NCI-H2196 (cell line): ENCODE results near the gene YES1.
"Not testable (repeated sequence)": the region's sequence is repeated elsewhere in the genome, so short reads cannot be mapped to it uniquely, and the experiment has no call there.

Source experiments
- DNase-seq: peaks from one replicate; lab custom pipeline; 2025; ENCODE audit not compliant: unreplicated experiment; lab: John Stamatoyannopoulos, UW

Gene YES1

DNA sequence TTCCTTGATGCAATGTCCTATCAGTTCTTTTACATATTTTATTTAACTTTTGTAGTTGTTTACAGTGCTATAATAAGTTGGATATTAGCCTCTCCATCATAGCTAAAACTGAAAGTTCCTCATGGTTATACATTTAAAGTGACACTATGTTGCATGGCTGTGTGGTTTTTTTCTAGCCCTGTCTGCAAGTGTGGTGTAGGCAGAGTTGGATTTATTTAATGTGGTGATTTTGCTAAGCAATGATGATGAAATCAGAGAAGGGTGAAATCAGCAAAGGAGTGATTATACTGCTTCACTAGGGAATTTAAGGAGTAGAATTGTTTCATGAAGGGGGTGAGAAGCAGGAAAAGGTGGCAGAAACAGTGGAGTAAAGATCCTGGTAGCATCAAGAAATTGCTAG lies 81.3 kb downstream of the YES1 start:
- DNase-seq, result no peak

DNA sequence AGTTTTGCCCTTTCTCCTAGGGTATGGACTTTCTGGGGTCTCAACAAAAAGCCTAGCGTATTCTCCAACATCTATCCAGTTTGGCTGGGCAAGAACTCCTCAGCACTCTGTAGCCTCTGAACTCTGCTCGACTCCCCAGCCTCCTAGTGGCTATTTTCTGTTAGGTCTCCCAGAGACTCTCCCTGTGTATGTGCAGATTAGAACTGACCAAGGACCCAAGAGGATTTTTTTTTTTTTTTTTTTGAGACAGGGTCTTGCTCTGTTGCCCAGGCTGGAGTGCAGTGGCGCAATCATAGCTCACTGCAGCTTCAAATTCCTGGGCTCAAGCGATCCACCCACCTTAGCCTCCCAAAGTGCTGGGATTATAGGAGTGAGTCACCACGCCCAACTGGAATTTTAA lies 81.9 kb downstream of the YES1 start:
- DNase-seq, result not testable (repeated sequence)

DNA sequence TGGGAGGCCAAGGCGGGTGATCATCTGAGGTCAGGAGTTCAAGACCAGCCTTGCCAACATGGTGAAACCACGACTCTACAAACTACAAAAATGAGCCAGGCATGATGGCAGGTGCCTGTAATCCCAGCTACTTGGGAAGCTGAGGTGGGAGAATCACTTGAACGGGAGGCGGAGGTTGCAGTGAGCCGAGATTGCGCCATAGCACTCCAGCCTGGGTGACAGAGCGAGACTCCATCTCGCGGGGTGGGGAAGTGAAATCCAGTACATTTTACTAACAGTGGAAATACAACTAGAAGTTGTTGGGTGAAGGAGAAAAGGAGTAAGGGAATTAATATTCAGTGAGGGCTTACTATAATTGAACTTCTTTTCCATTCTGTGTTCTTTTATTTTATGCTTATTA lies 86.4 kb downstream of the YES1 start:
- no peak for DNase-seq

DNA sequence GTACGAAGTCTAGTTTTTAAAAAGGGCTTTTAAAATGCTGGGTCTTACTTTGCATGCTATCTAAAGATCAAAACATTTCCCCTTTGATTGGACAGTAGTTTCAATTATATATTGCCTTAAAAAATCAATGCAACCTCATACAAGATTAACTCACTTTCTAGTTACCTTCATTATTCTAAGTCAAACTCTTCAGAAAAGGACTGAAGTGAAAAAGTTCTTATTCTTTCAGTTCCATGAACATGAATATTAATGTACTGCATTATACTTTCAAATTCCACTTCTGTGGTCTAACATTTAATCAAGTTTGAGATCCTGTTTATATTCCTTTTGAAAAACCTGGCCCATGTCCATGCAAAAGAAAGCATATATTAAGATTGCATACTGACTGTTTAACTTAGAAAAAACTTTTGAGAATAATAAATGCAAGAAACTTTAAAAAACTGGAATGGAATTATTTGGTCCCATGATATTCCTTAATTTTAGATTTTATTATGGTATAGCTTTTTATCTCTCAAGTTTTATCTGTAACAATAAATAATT lies 88.4 kb downstream of the YES1 start:
- no peak for DNase-seq

DNA sequence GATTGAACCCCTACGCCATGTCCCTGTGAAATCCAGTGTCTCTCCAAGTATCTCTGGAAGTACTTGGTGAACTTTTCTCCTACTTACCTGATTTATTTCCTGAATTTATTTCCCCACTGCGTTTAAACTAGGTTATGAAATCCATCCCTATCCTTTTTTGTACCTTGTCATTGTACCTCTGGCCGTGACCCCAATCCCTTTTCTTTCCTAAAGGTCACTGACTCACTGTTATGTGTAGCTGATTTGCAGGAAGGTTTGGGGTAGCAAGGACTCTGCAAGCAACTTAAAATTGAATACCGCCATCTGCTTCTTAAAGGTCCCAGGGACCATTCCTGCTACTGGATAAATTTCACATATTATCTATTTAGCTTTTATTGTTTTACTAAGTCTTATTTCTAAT lies 95.0 kb downstream of the YES1 start:
- DNase-seq, result no peak

DNA sequence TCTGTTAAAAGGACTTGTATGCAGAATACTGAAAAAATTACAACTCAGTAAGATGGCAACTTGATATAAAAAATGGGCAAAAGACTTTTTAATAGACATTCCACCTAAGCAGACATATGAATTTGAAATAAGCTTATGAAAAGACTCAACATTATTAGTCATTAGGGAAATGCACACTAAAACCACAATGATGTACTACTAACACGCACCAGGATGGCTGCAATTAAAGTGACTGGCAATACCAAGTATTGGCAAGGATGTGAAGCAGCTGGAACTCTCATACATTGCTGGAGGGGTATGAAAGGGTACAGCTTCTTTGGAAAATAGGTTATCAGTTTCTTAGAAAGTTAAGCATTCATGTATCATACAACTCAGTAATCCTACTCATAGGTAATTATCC lies 96.4 kb downstream of the YES1 start:
- DNase-seq, result no peak

DNA sequence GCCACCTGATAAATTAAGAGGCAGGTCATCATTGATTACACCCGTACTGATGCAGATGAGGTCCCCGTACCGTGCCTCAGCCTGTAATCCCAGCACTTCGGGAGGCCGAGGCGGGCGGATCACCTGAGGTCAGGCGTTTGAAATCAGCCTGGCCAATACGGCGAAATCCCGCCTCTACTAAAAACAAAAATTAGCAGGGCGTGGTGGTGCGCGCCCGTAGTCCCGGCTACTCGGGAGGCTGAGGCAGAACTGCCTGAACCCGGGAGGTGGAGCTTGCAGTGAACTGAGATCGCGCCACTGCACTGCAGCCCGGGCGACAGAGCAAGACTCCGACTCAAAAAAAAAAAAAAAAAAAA lies 98.9 kb downstream of the YES1 start:
- no peak for DNase-seq

DNA sequence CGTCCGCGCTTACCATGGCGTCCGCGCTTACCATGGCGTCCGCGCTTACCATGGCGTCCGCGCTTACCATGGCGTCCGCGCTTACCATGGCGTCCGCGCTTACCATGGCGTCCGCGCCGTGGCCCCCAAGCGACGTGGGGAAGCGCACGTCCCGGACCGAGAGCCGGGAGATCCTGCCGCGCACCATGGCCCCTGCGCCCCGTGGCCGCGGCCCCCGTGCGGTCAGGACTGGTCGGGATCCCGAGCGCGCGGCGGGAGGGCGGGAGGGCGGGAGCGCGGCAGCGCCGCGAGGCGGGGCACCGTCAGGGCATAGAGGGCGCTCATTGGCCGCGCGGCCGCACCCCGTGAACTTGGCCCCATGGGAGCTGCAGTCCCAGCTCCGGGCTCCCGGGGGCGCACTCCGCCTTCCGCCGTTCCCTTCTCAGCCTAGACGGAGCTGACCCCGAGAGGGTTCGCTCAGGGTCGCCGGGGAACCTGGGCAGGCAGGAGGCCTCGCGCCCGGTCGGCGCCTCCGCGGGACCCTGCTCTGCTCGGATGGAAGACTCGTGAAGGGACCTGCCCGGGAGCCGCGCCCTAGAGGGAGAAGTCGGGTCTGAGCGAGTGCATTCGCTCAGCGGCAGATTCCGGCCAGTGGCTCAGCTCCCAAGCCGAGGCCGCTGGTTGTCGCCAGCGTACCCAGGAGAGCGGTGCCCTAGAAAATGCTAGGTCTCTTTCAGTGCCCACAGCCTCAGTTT lies 99.5 kb downstream of the YES1 start, which contains the start of gene ENOSF1:
ENOSF1 (minus strand) TSS at position 230 of the 734 bp plus-strand sequence; CDS start at position 187, 43 bp downstream.
- peak; percentile 79 for DNase-seq

DNA sequence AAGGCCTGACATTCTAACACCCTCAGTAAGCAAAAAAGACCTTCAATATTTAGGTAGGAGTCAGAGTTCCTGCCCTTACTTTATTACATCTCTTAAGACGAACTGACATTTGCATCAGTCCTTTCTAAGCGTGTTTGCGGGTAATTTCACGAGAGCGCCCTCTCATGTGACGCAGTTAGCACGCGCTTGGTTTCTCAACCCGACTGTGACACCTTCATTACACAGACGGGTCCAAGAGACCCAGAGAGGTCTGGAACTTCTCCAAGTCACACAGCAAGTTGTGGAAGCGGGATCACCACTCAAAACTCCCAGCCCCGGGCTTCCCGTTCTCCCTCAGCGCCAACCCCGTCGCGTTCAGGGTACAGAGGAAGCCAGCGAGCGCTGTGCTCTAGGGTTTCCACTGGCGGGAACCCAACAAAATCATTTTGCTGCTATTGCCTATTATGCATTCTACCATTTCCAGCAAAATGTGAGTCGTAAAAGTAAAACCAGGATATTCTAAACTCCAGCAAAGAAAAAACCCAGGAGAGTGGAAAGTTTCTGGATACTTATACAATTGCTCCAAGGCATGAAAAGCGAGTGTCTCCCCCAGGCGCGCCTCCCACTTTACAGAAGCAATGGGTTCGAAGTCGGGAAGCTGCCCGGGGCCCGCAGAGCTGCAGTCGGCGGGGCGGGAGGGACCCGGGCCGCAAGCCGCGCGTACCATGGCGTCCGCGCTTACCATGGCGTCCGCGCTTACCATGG lies 100.2 kb downstream of the YES1 start:
- DNase-seq, result peak; percentile 69

DNA sequence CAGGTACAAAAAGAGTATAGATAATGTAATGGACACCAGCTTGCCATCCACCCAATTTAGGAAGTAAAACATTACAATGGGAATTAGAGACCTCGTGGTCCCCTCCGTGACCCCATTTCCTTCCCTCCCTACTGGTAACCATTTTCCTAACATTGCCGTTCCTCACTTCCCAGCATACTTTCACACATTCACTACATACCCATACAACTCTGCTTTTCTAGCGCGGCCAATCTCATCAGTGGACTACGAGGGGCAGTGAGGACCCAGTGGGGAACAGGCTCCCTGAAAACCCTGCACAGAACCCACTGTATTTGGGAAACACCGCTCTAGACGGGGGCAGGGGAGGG lies 100.8 kb downstream of the YES1 start:
- DNase-seq, result no peak

DNA sequence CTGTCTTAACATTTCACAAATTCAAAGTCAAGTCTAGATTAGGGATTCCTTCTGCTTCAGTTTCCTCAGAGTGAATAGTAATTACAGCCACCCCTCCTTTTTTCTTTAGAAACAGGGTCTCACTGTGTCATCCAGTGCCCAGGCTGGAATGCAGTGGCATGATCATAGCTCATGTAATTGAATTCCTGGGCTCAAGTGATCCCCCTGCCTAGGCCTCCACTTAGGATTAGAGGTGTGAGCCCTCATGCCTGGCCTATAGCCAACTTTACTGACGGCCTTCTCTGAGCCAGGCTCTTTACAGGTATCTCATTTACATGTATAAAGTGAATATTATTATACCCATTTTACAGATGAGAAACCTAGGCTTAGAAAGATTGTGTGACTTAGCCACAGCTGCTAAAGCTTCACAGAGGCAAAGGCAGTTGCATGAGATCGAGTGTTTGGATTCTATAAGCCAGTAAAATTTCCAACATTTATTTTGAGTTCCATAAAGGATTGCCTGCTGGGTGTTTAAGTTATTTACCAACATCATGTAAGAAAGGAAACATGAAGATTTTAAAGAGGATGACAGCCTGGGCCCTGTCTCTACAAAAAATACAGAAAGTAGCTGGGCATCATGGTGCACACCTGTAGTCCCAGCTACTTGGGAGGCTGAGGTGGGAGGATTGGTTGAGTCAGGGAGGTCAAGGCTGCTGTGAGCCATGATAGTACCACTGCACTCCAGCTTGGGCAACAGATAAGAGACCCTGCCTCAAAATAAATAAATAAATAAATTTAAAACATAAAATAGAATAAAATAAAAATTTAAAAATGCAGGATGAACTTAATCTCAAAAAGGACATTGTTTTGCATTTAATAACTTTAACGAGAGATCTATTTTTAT lies 101.4 kb downstream of the YES1 start:
- DNase-seq, result no peak

DNA sequence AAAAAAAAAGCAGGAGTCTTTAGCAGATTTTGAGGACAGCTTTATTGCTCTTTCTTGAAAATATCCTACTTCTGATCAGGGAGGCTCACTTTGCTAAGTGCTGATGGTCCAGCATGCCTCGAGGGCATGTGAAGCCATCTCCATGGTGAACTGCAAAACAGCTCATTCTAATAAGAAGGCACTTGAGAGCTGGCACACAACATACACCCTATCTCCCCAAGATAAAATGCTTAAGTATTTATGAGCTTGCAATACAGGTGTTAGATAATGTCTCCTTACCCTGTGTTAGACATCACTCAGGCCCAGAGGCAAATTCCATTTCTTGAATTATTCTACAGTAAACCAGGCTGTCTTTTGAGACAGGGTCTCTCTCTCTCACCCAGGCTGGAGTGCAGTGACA lies 102.3 kb downstream of the YES1 start:
- DNase-seq, result no peak

DNA sequence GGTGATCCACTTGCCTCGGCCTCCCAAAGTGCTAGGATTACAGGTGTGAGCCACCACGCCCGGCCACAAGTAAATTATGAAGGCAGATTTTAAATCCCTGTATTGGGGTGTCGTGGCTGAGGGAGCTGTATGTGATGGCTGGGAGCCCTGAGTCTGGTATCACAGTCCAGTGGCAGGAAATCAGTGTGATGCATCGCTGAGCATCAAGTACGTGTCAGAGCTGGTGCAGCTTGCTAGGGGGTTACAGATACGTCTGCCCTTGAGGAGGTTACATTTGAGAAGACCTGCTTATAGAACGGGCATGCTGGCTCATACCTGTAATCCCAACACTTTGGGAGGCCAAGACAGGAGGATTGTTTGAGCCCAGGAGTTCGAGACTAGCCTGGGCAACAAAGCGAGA lies 103.9 kb downstream of the YES1 start:
- DNase-seq, result no peak

DNA sequence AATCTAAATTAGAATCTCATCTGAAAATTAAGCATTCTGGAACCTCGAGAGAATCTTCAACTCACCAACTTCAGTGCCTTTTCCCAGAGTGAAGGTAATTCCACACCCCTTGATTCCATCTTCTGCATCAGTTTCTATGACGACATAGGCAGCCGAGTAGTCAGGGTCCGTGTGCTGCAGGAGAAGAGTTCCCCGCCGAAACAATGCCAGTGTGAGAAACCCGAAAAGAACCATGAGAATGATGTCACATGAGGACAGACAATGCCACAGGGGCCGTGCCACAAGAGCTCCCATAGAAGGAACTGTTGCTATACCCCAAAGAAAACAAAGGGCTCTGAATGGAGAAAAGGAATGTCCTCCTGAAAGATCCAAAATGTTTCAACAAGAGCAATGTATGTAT lies 105.6 kb downstream of the YES1 start:
- no peak for DNase-seq

DNA sequence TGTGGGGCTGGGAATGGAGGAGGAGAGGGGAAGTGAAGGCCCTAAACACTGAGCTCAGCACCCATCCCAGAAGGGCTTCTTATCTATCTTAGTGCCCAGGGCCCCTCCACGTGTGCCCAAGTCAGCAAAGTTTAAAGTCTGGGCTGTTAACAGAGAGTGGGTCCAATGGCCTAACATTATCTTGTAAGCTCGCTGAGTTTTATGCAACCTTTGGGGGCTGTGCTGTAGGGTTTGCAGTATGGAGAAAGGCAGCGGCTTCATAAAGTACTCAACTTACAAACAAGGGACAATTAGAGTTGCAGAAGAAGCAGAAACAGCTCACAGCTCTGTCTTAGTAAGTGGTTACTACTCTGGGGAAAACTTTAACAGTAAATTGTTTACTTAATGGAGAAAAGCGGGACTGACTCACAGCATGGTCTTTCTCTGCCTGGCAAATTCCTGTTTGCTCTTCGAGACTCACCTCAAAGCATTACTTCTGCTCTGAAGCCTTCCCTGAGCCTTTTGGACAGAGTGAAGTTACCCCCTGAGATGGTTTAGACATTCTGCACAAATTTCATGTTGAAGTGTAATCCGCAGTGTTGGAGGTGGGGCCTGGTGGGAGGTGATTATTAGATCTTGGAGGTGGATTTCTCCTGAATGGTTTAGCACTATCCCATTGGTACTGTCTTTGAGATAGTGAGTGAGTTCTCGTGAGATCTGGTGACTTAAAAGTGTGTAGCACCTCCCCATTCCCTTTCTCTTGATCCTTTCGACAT lies 108.7 kb downstream of the YES1 start:
- DNase-seq, result no peak

DNA sequence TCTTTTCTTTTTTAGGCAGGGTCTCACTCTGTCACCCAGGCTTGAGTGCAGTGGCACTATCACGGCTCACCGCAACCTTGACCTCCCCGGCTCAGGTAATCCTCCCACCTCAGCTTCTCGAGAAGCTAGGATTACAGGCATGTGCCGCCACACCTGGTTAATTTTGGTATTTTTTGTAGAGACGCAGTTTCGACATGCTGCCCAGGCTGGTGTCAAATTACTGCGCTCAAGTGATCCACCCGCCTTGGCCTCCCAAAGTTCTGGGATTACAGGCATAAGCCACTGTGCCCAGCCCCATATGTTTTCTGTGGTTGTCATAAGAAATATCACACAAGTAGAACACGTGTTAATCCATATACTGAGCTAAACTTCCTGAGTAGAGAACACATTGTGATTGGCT lies 114.2 kb downstream of the YES1 start:
- DNase-seq, result no peak

DNA sequence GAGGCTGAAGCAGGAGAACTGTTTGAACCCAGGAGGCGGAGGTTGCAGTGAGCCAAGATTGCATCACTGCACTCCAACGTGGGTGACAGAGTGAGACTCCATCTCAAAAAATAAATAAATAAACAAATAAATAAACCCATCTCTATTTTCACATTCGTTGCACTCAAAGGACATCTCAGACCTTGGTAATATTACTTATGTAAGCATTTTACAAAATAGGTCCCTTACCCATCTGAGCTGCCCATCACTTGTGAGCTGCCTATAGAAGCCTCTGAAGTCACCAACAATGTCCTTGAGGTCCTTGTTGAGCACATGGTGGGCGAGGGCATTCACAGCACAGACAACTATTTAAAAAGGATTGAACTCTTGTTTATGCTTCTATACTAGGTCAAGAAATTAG lies 115.0 kb downstream of the YES1 start:
- DNase-seq, result no peak

DNA sequence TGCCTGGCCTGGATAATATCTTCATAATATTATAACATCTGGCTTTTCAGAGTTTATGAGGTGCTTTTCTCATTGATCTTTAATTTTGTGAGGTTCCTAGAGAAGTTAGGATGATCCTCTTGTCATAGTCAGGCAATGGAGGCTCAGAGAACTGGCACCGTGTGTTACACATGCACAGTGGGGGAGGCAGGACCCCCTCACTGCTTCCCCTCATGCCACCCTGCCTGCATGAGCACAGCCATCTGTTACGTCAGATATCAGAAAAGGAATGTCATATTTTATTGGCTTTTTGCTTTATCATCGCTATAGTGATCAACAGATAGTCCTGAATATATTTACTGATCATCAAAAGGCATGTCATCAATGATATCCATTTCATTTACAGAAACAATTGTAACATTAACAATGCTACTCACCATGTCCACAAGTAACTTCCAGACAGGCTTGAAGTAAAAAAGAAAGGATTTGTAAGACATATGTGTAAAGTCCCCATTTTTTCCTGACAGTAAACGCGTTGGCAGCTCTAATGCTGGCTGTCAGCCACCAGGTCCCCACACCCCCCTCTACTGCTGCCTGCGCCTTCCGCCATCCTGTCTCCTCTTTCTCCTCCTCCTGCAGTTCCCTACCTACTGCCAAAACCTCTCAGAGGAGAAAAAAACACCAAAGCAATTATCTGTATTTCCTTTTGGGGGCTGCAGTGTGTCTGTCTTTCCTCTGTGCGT lies 118.4 kb downstream of the YES1 start:
- DNase-seq, result no peak

DNA sequence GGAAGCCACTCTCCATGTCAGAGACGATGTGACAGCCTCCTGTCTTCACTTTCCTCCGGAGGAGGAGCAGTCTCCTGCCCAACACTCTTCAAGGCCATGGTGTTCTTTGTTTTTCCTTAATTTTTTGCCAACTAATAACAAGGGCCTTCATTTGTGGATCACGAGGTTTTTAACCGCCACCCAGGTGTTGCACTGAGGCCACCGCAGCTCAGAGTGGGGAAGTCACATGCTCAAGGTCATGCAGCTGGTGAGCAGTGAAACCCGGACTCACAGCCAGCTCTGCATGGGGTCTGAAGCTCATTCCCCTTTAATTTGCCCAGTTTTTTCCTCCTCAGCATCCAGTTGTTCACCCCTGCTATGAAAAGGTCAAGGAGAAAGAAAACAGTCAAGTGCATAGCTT lies 119.2 kb downstream of the YES1 start:
- no peak for DNase-seq

DNA sequence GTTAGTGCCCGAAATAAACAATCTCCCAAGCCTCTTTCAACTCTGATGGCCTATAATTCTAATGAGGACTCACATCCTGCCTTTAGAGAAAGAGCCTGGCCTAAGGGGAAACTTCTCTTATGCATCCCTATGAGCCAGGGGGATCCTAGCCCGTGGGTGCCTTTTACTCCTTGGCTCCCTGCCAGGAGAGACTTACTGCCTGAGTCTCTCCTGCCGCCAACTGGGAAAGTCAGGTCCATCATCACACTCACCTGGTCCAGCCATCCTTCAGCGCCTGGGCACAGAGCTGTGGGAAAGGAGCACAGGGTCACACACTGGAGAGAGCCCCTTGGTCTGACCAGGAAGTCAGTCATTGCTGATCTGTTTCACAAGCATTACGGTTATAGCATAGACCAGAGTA lies 123.7 kb downstream of the YES1 start:
- DNase-seq, result no peak
